Stimulated activated CD8-positive, alpha-beta memory T cell treated with anti-CD3 and anti-CD28 coated beads, Interleukin-4, amount 100 ng/mL, for 1 hour (primary cell): ENCODE results near the gene IFNA1.
"Not testable (repeated sequence)": the region's sequence is repeated elsewhere in the genome, so short reads cannot be mapped to it uniquely, and the experiment has no call there.

Experiments used
- DNase-seq, 2 donors: peaks; one replicate each; pipeline ENCODE4 v3.0.0-alpha.2; 2020; ENCODE audit warnings: low read depth in 2 of 2, low spot score in 1 of 2

The IFNA1 gene

GRCh38 chr9:21440139-21440538 lies at the start of gene IFNA1:
IFNA1 (plus strand) TSS chr9:21440439; CDS start chr9:21440508, 69 bp downstream.
- no peak for DNase-seq

GRCh38 chr9:21392270-21392669 lies 48.0 kb upstream of the IFNA1 start:
- DNase-seq = no peak

- peak; percentile 37 to 46 for DNase-seq
Observed at GRCh38 chr9:21395778-21396717, 44.2 kb upstream of the IFNA1 start.

- no peak for DNase-seq
Observed at GRCh38 chr9:21398955-21399489, 41.2 kb upstream of the IFNA1 start.

GRCh38 chr9:21399956-21400355 lies 40.3 kb upstream of the IFNA1 start:
- DNase-seq = no peak

- DNase-seq = no peak
Observed at GRCh38 chr9:21402386-21403251, 37.6 kb upstream of the IFNA1 start.

GRCh38 chr9:21404146-21404545 lies 36.1 kb upstream of the IFNA1 start:
- no peak for DNase-seq

- DNase-seq = no peak
Observed at GRCh38 chr9:21408817-21409216, 31.4 kb upstream of the IFNA1 start, which contains the start of gene IFNA8. IFNA8 (plus strand) TSS chr9:21409117; CDS start chr9:21409177, 60 bp downstream.

- DNase-seq = no peak
Observed at GRCh38 chr9:21412107-21412506, 28.1 kb upstream of the IFNA1 start.

GRCh38 chr9:21413151-21413550 lies 27.1 kb upstream of the IFNA1 start:
- no peak for DNase-seq

- no peak for DNase-seq
Observed at GRCh38 chr9:21413624-21414023, 26.6 kb upstream of the IFNA1 start.

GRCh38 chr9:21414220-21414940 lies 25.9 kb upstream of the IFNA1 start:
- DNase-seq = no peak

- no peak for DNase-seq
Observed at GRCh38 chr9:21415493-21416267, 24.6 kb upstream of the IFNA1 start.

GRCh38 chr9:21428235-21428634 lies 12.0 kb upstream of the IFNA1 start:
- DNase-seq = no peak

- DNase-seq = no peak
Observed at GRCh38 chr9:21429191-21429590, 11.0 kb upstream of the IFNA1 start.

GRCh38 chr9:21432672-21433425 lies 7.4 kb upstream of the IFNA1 start:
- no peak for DNase-seq

GRCh38 chr9:21434202-21435014 lies 5.8 kb upstream of the IFNA1 start:
- DNase-seq = no peak

- DNase-seq = not testable (repeated sequence)
Observed at GRCh38 chr9:21435015-21435383, 5.2 kb upstream of the IFNA1 start.
